GM23248 (cell line): ENCODE data around the gene SNCG. TPM values are rescaled to one million over a fixed set of nuclear protein-coding genes. Genes with fewer than 3 reads are reported as not detected.

Experiments used
- DNase-seq: peaks from one replicate; pipeline ENCODE4 v3.0.0-alpha.2; 2015
- H2AFZ ChIP-seq: fragments of 200-600 bp; sonication (generic); 2 replicates; pipeline ENCODE4 v1.6.1; 2016; ENCODE audit warnings: antibody characterized with exemption
- H3F3A ChIP-seq: fragments of 200-600 bp; sonication (generic); 2 replicates; pipeline ENCODE4 v1.6.1; 2016; ENCODE audit warnings: mild to moderate bottlenecking, antibody characterized with exemption, mixed run types; ENCODE audit not compliant: insufficient read depth
- H3K27ac ChIP-seq: fragments of 200-600 bp; sonication (generic); 2 replicates; pipeline ENCODE4 v1.5.1; 2016; ENCODE audit warnings: mild to moderate bottlenecking
- H3K27me3 ChIP-seq: fragments of 200-600 bp; sonication (generic); replicated peaks from 2 replicates; pipeline ENCODE4 v1.6.1; 2016; ENCODE audit warnings: mild to moderate bottlenecking; ENCODE audit not compliant: insufficient read depth
- H3K36me3 ChIP-seq: fragments of 200-600 bp; sonication (generic); 2 replicates; pipeline ENCODE4 v1.6.1; 2016; ENCODE audit warnings: low read depth, mild to moderate bottlenecking
- H3K4me1 ChIP-seq: fragments of 200-600 bp; sonication (generic); 2 replicates; pipeline ENCODE4 v1.6.1; 2016; ENCODE audit warnings: mild to moderate bottlenecking; ENCODE audit not compliant: insufficient read depth
- H3K4me2 ChIP-seq: fragments of 200-600 bp; sonication (generic); one replicate; pipeline ENCODE4 v1.6.1; 2016; ENCODE audit warnings: mild to moderate bottlenecking; ENCODE audit not compliant: unreplicated experiment
- H3K4me3 ChIP-seq: fragments of 200-600 bp; sonication (generic); 2 replicates; pipeline ENCODE4 v1.5.1; 2016; ENCODE audit warnings: mild to moderate bottlenecking
- H3K79me2 ChIP-seq: fragments of 200-600 bp; sonication (generic); 2 replicates; pipeline ENCODE4 v1.6.1; 2016; ENCODE audit warnings: mild to moderate bottlenecking; ENCODE audit not compliant: insufficient read depth
- H3K9ac ChIP-seq: fragments of 200-600 bp; sonication (generic); 2 replicates; pipeline ENCODE4 v1.6.1; 2016; ENCODE audit warnings: mild to moderate bottlenecking
- H3K9me2 ChIP-seq: fragments of 200-600 bp; sonication (generic); 2 replicates; pipeline ENCODE4 v1.6.1; 2016; ENCODE audit warnings: mixed run types, mild to moderate bottlenecking, moderate library complexity; ENCODE audit not compliant: insufficient read depth
- H3K9me3 ChIP-seq: fragments of 200-600 bp; sonication (generic); one replicate; pipeline ENCODE4 v1.6.1; 2017; ENCODE audit warnings: low read depth
- H4K20me1 ChIP-seq: fragments of 200-600 bp; sonication (generic); 2 replicates; pipeline ENCODE4 v1.6.0; 2016; ENCODE audit not compliant: insufficient read depth
- EZH2 ChIP-seq: fragments of 200-600 bp; sonication (generic); IDR thresholded peaks from 2 replicates; pipeline ENCODE4 v1.6.1; 2018; ENCODE audit warnings: antibody characterized with exemption, mild to moderate bottlenecking; ENCODE audit not compliant: insufficient read depth, poor library complexity, severe bottlenecking
- EZH2phosphoT487 ChIP-seq: fragments of 200-600 bp; sonication (generic); IDR thresholded peaks from 2 replicates; pipeline ENCODE4 v1.6.1; 2018; ENCODE audit warnings: antibody characterized with exemption, moderate library complexity, mild to moderate bottlenecking, low read depth; ENCODE audit not compliant: insufficient read depth
- WGBS, 2 experiments: methylation state at CpG; one replicate each; pipeline ENCODE4 v1.1.6; 2015 to 2017; ENCODE audit warnings: low lambda C conversion rate in 2 of 2, low coverage in 1 of 2; ENCODE audit errors: missing lambda C conversion rate in 2 of 2; 5-methylcytosine and 5-hydroxymethylcytosine counted together
- in situ Hi-C: fragments of 300-500 bp; cut with MboI; formaldehyde crosslinking; loops from 2 replicates; pipeline ENCODE4 v1.15.0; 2020
- polyA plus RNA-seq: library from polyadenylated mRNA; unstranded; fragments of >200 nt; fragmentation: Nextera tagmentation; extraction: Ambion mirVana; gene quantifications from 2 replicates; pipeline ENCODE4 v1.2.1, GENCODE V29; 2016
- total RNA-seq: library from RNA; depleted of rRNA; stranded (reverse); fragments of >200 nt; shearing (Covaris generic); gene quantifications from 2 replicates; pipeline ENCODE4 v1.2.3, GENCODE V29; 2014; rRNA removed

Gene SNCG
- 1.2 and 1.8 TPM in 2 replicates for total RNA-seq
- polyA plus RNA-seq, result 2.8 and 3.1 TPM in 2 replicates

DNA sequence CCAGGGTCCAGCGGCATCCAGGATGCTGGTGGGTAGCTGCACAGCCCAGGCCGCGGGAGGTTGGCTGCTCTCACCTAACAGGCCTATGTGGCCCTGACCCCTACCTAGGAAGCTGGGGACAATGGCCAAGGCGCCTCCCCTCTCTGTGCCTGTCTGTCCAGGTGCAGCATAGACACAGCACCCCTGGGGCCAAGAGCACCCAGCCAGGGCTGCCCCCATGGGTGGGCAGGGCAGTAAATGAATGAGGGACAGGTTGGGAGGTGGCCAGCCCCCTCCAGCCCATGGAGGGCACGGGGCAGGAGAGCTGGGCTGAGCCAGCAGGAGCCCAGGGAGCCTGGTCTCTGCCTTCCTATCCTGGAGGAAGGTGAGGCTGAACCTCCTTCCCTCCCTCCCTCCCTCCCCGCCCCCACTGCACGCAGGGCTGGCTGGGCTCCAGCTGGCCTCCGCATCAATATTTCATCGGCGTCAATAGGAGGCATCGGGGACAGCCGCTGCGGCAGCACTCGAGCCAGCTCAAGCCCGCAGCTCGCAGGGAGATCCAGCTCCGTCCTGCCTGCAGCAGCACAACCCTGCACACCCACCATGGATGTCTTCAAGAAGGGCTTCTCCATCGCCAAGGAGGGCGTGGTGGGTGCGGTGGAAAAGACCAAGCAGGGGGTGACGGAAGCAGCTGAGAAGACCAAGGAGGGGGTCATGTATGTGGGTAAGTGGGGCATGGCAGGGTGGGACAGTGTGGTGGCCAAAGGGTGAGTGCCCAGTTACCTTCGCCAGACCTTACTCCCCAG lies at the start of gene SNCG:
Gene SNCG, plus strand, starts transcription at position 484 of the 785 bp plus-strand sequence. Its CDS starts 99 bp downstream, at position 583.
- Histone ChIP-seq H4K20me1 (no peaks in the 10 kb centered on the region), H3K4me3 (no peak within 1 kb of the TSS), H3K79me2 (no peaks in the 10 kb centered on the region), H3K27me3 (no peaks in the 10 kb centered on the region), H3K9ac (peak within 1 kb of the TSS; percentile 15; the same call in 1 of the 2 replicates), H3K4me2 (peak within 1 kb of the TSS; percentile 42), H3K9me3 (no peaks in the 10 kb centered on the region), H3K36me3 (no peaks in the 10 kb centered on the region), H3K27ac (no peak within 1 kb of the TSS), H3K4me1 (peaks cover 22% of the 10 kb centered on the region), H2AFZ (peak within 1 kb of the TSS; percentile 25; the same call in 1 of the 2 replicates), H3K9me2 (no peaks in the 10 kb centered on the region), H3F3A (no peaks in the 10 kb centered on the region)
- in situ Hi-C loops, result no loop called here
- TF ChIP-seq EZH2 (no peak), EZH2phosphoT487 (no peak)
- DNase-seq, result peak; percentile 40
- WGBS, 2 experiments, result 41 to 45% methylated on average over 21 of the region's 22 CpGs

DNA sequence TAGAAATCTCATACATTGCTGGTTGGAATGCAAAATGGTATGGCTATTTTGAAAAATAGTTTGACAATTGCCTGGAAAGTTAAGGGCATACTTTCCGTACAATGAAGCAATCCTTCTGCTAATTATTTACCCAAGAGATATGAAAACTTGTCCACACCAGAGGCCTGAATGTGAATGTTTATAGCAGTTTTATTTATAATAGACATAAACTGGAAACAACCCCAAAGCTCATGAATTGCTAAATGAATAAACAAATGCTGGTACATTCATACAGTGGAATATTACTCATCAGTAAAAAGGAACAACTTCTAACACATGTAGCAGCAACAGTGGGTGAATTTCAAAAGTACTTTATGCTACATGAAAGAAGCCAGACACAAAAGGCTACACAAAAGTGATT lies 43.7 kb upstream of the SNCG start:
- Histone ChIP-seq H3K9me2 (no peaks in the 10 kb centered on the region), H3K27me3 (no peaks in the 10 kb centered on the region), H3F3A (peaks cover 13% of the 10 kb centered on the region; the same call in 1 of the 2 replicates), H3K36me3 (peaks cover 30% of the 10 kb centered on the region), H3K4me3 (no peak overlapping the region), H3K79me2 (no peaks in the 10 kb centered on the region), H3K4me2 (no peak overlapping the region), H3K9ac (no peak overlapping the region), H2AFZ (no peak overlapping the region), H3K27ac (no peak overlapping the region), H3K9me3 (no peaks in the 10 kb centered on the region), H4K20me1 (no peaks in the 10 kb centered on the region), H3K4me1 (peaks cover 8% of the 10 kb centered on the region; the same call in 1 of the 2 replicates)
- WGBS, 2 experiments, result 76 to 83% methylated on average over 1 of the region's 1 CpG
- TF ChIP-seq EZH2phosphoT487, result no peak
- no peak for DNase-seq
- in situ Hi-C loops, result no loop called here

DNA sequence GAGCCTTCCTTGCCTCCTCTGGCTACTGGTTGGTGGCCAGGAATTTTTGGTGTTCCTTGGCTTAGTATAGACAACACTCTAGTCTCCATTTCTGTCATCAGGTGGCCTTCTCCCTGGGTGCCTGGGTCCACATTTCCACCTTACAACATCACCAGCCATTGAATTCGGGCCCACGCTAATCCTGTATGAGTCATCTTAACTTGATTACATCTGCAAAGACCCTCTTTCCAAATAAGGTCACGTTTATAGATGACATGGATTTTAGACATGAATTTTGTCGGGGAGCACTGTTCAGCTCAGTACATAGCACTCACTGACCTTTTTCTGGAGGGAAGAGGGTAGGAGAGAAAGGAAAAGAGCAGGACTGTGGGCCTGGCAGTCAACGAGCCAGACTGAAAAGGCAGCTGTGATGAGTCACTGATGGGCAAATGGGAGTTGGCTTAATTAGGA lies 40.4 kb upstream of the SNCG start:
- Histone ChIP-seq H3K27me3 (no peaks in the 10 kb centered on the region), H3K9me2 (no peaks in the 10 kb centered on the region), H3K79me2 (no peaks in the 10 kb centered on the region), H3K9me3 (no peaks in the 10 kb centered on the region), H3K27ac (0 out of 2 replicates have a peak overlapping the region, but pooled peaks have one; percentile 6), H2AFZ (no peak overlapping the region), H3F3A (peaks cover 13% of the 10 kb centered on the region; the same call in 1 of the 2 replicates), H4K20me1 (no peaks in the 10 kb centered on the region), H3K9ac (no peak overlapping the region), H3K36me3 (peaks cover 39% of the 10 kb centered on the region), H3K4me2 (no peak overlapping the region), H3K4me1 (peaks cover 8% of the 10 kb centered on the region; the same call in 1 of the 2 replicates), H3K4me3 (no peak overlapping the region)
- no peak for TF ChIP-seq EZH2phosphoT487
- no peak for TF ChIP-seq EZH2
- DNase-seq, result peak; percentile 65
- in situ Hi-C loops, result no loop called here
- 37 to 46% methylated on average over 5 of the region's 5 CpGs for WGBS, 2 experiments

- peaks cover 20% of the 10 kb centered on the region; the same call in 1 of the 2 replicates for H3K36me3 ChIP-seq
- peaks cover 10% of the 10 kb centered on the region; the same call in 1 of the 2 replicates for H3F3A ChIP-seq
- H4K20me1 ChIP-seq, result no peaks in the 10 kb centered on the region
- no peak for DNase-seq
- no peak overlapping the region for H3K4me3 ChIP-seq
- H3K27me3 ChIP-seq, result no peaks in the 10 kb centered on the region
- TF ChIP-seq EZH2phosphoT487, result no peak
- no peak for TF ChIP-seq EZH2
- no peaks in the 10 kb centered on the region for H3K9me2 ChIP-seq
- no peak overlapping the region for H3K27ac ChIP-seq
- in situ Hi-C loops, result no loop called here
- 83 to 88% methylated on average over 9 of the region's 9 CpGs for WGBS, 2 experiments
- no peaks in the 10 kb centered on the region for H3K9me3 ChIP-seq
- H3K4me1 ChIP-seq, result peaks cover 8% of the 10 kb centered on the region; the same call in 1 of the 2 replicates
- H3K4me2 ChIP-seq, result no peak overlapping the region
- no peak overlapping the region for H2AFZ ChIP-seq
- no peaks in the 10 kb centered on the region for H3K79me2 ChIP-seq
- H3K9ac ChIP-seq, result no peak overlapping the region
Measured at GRCh38 chr10:86922553-86922961, 35.8 kb upstream of the SNCG start.
